Activated CD4-positive, alpha-beta T cell treated with anti-CD3 and anti-CD28 coated beads, Interleukin-2, Interleukin-4, amounts not matched to agents 100 ng/mL and 50 ng/mL, durations not matched to agents 16 hours and 8 hours (primary cell): Measurements from ENCODE around the gene SFRP5.

ENCODE experiments used
- DNase-seq: peaks from one replicate; pipeline ENCODE4 v3.0.0-alpha.2; 2020; ENCODE audit warnings: low spot score

The SFRP5 gene

DNA sequence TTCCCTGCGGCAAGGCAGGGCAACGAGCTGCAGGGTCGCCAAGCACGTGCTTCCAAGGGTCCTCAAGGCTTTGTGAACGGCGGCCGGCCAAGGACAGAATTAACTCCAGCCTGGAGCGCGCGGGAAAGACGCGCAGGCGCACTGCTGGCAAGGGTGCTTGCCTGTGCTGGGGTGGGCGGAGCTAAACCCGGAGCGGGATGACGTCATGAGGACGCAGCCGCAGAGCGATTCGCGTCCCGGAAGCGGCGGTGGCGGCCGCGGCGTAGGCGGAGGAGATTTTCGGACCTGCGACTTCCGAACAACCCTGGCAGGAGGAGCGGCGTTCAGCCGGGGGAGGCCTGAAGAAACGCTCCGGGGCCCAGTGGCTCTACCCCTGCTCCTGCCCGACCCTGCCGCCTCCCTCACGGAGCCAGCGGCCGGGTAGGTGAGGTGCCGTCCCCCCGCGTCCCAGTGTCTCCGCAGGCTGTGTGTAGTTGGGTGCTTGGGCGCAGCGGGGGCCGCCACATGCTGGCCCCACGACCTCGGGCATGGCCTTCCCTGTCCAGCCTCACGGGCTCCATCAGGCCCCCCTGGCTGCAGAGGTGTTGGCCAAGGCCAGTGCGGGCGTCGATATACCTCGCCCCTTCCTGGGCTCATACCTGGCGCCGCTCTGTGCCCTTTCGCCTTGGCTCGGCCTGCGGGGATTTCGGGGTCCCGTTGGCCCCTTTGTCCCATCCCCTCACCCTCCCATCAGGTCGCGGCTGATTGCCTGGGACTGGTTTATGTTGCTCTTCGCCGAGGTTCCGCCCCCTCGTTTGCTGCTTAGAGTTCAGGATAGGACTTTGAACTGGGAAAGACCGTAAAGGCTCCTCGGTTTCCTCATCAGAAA, 34.7 kb downstream of the SFRP5 start, which contains the start of gene ZFYVE27:
Gene ZFYVE27 (plus strand): TSS at position 227 of the 868 bp plus-strand sequence. CDS start 1,350 bp downstream, outside the sequence.
- peak; percentile 97 for DNase-seq

GRCh38 chr10:97736403-97736901, 35.3 kb downstream of the SFRP5 start:
- no peak for DNase-seq

- no peak for DNase-seq
These were observed 37.8 kb downstream of the SFRP5 start for GRCh38 chr10:97734021-97734420.

DNA sequence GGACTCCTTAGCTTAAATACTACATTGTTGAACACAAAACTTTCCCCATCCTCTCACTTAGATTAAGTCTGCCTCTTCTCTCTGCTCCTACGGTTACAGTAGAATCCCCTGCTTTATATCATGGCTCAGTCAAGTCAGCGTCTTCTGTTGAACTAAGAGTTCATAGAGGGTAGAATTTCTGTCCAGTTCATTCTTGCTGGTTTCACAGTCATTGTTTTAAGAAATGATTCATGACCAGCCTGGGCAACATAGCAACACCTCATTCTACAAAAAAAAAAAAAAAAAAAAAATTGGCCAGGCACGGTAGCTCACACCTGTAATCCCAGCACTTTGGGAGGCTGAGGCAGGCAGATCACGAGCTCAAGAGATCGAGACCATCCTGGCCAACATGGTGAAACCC, 38.5 kb downstream of the SFRP5 start:
- DNase-seq: no peak

GRCh38 chr10:97732052-97732359, 39.8 kb downstream of the SFRP5 start:
- DNase-seq: no peak

DNA sequence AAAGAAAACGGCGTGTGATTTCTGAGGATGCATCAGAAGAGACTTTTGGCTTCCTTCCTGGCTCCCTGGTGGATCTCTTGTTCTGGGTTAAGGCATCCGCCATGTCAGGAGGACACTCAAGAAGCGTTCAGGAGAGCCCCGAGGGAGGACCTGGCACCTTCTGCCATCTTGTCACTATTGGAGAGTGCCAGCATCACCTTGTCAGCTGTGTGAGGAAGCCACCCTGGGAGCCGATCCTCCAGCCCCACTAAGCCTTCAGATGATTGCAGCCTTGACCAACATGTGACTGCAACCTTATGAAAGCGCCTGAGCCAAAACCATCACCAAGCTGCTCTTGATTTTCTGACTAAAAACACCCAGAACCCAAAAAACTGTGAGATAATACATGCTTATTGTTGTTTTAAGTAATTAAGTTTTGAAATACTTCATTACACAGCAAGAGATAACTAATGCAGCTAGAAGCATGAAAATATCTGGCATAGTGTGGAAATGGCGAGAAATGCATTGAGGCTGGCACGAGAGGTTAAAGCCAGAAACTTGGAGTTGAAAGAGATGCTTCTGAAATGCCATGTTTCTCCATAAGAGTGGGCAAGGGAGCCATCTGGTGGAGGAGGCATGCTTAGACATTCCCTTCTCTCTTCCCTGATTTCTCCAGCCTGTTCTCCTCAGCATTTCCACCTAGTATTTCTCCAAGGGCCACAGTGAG, 40.3 kb downstream of the SFRP5 start:
- DNase-seq: peak; percentile 52

DNA sequence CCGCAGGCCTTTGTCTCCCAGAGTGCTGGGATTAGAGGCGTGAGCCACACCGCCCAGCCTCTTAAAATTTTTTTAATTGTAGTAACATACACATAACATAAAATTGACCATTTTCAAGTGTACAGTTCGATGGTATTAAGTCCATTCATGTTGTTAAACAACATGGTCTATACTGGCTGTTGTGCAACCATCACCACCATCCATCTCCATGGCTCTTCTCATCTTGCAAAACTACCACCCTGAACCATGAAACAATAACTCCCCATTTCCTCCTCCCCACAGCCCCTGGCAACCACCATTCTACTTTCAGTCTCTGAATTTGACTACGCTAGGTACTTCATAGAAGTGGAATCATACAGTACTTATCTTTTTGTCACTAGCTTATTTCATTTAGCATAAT, 42.8 kb downstream of the SFRP5 start:
- DNase-seq: no peak

- DNase-seq: peak; percentile 58
These were observed 45.1 kb downstream of the SFRP5 start for GRCh38 chr10:97726636-97727178.

- no peak for DNase-seq
These were observed 47.4 kb downstream of the SFRP5 start for GRCh38 chr10:97724341-97724941.

- DNase-seq: no peak
These were observed 48.8 kb downstream of the SFRP5 start for GRCh38 chr10:97723001-97723400.

- no peak for DNase-seq
These were observed 49.7 kb downstream of the SFRP5 start for GRCh38 chr10:97721871-97722780.

DNA sequence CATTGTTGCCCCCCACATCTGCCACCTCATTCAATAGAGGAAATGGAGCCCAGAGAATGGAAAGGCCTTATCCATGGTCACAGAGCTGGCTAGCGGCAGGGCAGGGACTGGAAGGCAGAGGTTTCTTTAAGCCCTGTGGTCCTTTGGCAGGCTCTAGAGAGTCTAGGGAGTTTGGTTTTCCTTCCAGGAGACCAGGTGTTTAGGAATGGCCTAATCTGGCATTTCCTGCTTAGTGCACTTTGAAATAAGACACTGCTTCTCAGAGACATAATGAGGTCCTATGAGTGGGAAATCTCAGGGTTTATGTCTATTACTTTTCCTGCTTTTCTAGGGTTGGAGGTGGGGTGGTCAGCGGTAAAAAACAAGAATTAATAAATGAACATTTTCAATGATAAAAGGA, 52.2 kb downstream of the SFRP5 start:
- DNase-seq: no peak

- DNase-seq: no peak
These were observed 53.1 kb downstream of the SFRP5 start for GRCh38 chr10:97718659-97719142.

- no peak for DNase-seq
These were observed 53.6 kb downstream of the SFRP5 start for GRCh38 chr10:97718178-97718577.

DNA sequence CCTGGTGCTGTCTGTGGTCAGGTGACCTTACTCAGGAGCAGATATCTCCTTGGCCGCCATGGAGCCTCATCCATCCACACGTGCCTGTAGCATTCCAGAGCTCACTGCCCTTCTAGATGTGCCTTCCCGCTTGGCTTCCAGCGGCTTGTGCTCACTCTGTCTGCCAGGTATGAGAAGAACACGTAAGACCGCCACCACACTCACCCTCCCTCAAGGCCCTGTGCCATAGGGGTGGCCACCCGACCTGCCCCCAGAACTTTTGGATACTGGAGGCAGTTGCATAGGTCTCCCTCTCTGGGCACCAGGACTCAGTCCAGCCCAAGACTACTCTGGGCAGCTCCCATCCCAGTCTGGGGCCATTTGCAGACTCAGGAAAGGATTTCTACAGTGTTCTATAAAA, 54.2 kb downstream of the SFRP5 start:
- DNase-seq: no peak
